Measurements from ENCODE around the gene ZNF536. TPM values are rescaled to one million over a fixed set of nuclear protein-coding genes. Genes with fewer than 3 reads are reported as not detected.
"Not testable (repeated sequence)": the region's sequence is repeated elsewhere in the genome, so short reads cannot be mapped to it uniquely, and the experiment has no call there.

ZNF536 gene
- total RNA-seq, 1 experiment from 2014 or later = not detected

GRCh38 chr19:30446120-30446519 is 73.9 kb downstream of the ZNF536 start:
- DNase-seq (ENCODE audit: low read depth) = not testable (repeated sequence)

- no peak for DNase-seq (ENCODE audit: low read depth)
Measured at GRCh38 chr19:30446850-30447552, 74.8 kb downstream of the ZNF536 start.

- no peak for DNase-seq (ENCODE audit: low read depth)
Measured at GRCh38 chr19:30447553-30447870, 75.3 kb downstream of the ZNF536 start.

GRCh38 chr19:30448386-30449077 is 76.3 kb downstream of the ZNF536 start:
- DNase-seq (ENCODE audit: low read depth) = no peak

- no peak for DNase-seq (ENCODE audit: low read depth)
Measured at GRCh38 chr19:30449078-30449590, 77.0 kb downstream of the ZNF536 start.

GRCh38 chr19:30449673-30450072 is 77.5 kb downstream of the ZNF536 start:
- no peak for DNase-seq (ENCODE audit: low read depth)

- peak; percentile 7 for DNase-seq (ENCODE audit: low read depth)
Measured at GRCh38 chr19:30450100-30450499, 77.9 kb downstream of the ZNF536 start.

GRCh38 chr19:30450835-30451321 is 78.7 kb downstream of the ZNF536 start:
- no peak for DNase-seq (ENCODE audit: low read depth)

- DNase-seq (ENCODE audit: low read depth) = no peak
Measured at GRCh38 chr19:30452931-30453330, 80.7 kb downstream of the ZNF536 start.

GRCh38 chr19:30453743-30454142 is 81.6 kb downstream of the ZNF536 start:
- no peak for DNase-seq (ENCODE audit: low read depth)

- no peak for DNase-seq (ENCODE audit: low read depth)
Measured at GRCh38 chr19:30455881-30456280, 83.7 kb downstream of the ZNF536 start.

- DNase-seq (ENCODE audit: low read depth) = no peak
Measured at GRCh38 chr19:30457484-30457883, 85.3 kb downstream of the ZNF536 start.

- DNase-seq (ENCODE audit: low read depth) = no peak
Measured at GRCh38 chr19:30459859-30460258, 87.7 kb downstream of the ZNF536 start.

- DNase-seq (ENCODE audit: low read depth) = no peak
Measured at GRCh38 chr19:30464162-30464561, 92.0 kb downstream of the ZNF536 start.

- not testable (repeated sequence) for DNase-seq (ENCODE audit: low read depth)
Measured at GRCh38 chr19:30466598-30466997, 94.4 kb downstream of the ZNF536 start.

- no peak for DNase-seq (ENCODE audit: low read depth)
Measured at GRCh38 chr19:30467239-30467638, 95.1 kb downstream of the ZNF536 start.

- DNase-seq (ENCODE audit: low read depth) = no peak
Measured at GRCh38 chr19:30469774-30470173, 97.6 kb downstream of the ZNF536 start.

- no peak for DNase-seq (ENCODE audit: low read depth)
Measured at GRCh38 chr19:30471441-30471840, 99.3 kb downstream of the ZNF536 start.

- DNase-seq (ENCODE audit: low read depth) = no peak
Measured at GRCh38 chr19:30473334-30473867, 101.2 kb downstream of the ZNF536 start.

GRCh38 chr19:30476997-30477396 is 104.8 kb downstream of the ZNF536 start:
- no peak for DNase-seq (ENCODE audit: low read depth)

GRCh38 chr19:30479231-30479630 is 107.0 kb downstream of the ZNF536 start:
- no peak for DNase-seq (ENCODE audit: low read depth)

- DNase-seq (ENCODE audit: low read depth) = no peak
Measured at GRCh38 chr19:30480097-30480496, 107.9 kb downstream of the ZNF536 start.

- no peak for DNase-seq (ENCODE audit: low read depth)
Measured at GRCh38 chr19:30481063-30481462, 108.9 kb downstream of the ZNF536 start.

Data from M059J (cell line).